GM12878 (cell line): Measurements from ENCODE around the gene SGPP2. TPM values are rescaled to one million over a fixed set of nuclear protein-coding genes. Genes with fewer than 3 reads are reported as not detected.

ENCODE experiments used
- ATAC-seq: fragments of 200-7000 bp; cut with Tn5 transposase; 3 replicates; pipeline ENCODE4 v1.9.1; 2020; ENCODE audit warnings: mild to moderate bottlenecking, moderate library complexity
- BruUV-seq: library from RNA; stranded (reverse); fragments of 400-500 nt; replicated peaks from 2 replicates; lab custom pipeline; 2021; lab: Mats Ljungman, UMichigan
- CTCF ChIA-PET: fragments of 300-600 bp; sonication (Branson Sonifier 250); formaldehyde crosslinking; extraction: SDS; loops from one replicate; lab custom pipeline; 2021; ENCODE audit warnings: inconsistent platforms; lab: Yijun Ruan, JAX
- POLR2A ChIA-PET: fragments of 350-600 bp; formaldehyde crosslinking; extraction: SDS; loops from one replicate; lab custom pipeline; 2021; ENCODE audit warnings: inconsistent platforms; lab: Charles Lee
- RAD21 ChIA-PET: fragments of 300-600 bp; sonication (Branson Sonifier 250); formaldehyde crosslinking; loops from one replicate; lab custom pipeline; 2023; ENCODE audit warnings: antibody characterized with exemption; ENCODE audit not compliant: unreplicated experiment; lab: Charles Lee
- SMC1A ChIA-PET: fragments of 300-600 bp; sonication (Branson Sonifier 250); formaldehyde crosslinking; loops from one replicate; lab custom pipeline; 2023; ENCODE audit not compliant: unreplicated experiment, uncharacterized antibody; lab: Charles Lee
- DNase-seq: peaks from one replicate; pipeline ENCODE4 v3.0.0-alpha.2; 2011; ENCODE audit warnings: low read depth, low spot score
- FAIRE-seq: peaks from 3 replicates; lab custom pipeline; 2011; peaks lifted over from hg19 to GRCh38; lab: Jason Lieb, UNC
- H2AFZ ChIP-seq: 2 replicates; pipeline ENCODE4 v1.6.0; 2011; ENCODE audit warnings: low read depth, low read length, control low read depth; ENCODE audit not compliant: control insufficient read depth
- H3K27ac ChIP-seq: 2 replicates; pipeline ENCODE4 v1.5.1; 2011; ENCODE audit warnings: control low read depth; ENCODE audit not compliant: control insufficient read depth, insufficient read depth
- H3K27me3 ChIP-seq, 2 experiments: replicated peaks in 1 of 2; 2 replicates each; pipeline versions ENCODE4 v1.6.0 to v1.6.1; 2011; ENCODE audit warnings: low read length in 1 of 2; ENCODE audit not compliant: control insufficient read depth in 2 of 2, insufficient read depth in 2 of 2
- H3K36me3 ChIP-seq, 2 experiments: 2 replicates each; pipeline ENCODE4 v1.5.1; 2011; ENCODE audit warnings: low read length in 1 of 2; ENCODE audit not compliant: control insufficient read depth in 2 of 2, insufficient read depth in 2 of 2
- H3K4me1 ChIP-seq: 2 replicates; pipeline ENCODE4 v1.6.1; 2011; ENCODE audit warnings: mild to moderate bottlenecking, low read length, moderate library complexity, mixed read lengths; ENCODE audit not compliant: control insufficient read depth, insufficient read depth
- H3K4me2 ChIP-seq: 2 replicates; pipeline ENCODE4 v1.6.0; 2011; ENCODE audit warnings: control low read depth; ENCODE audit not compliant: control insufficient read depth, insufficient read depth
- H3K4me3 ChIP-seq: fragments of 200-600 bp; sonication (generic); 2 replicates; pipeline ENCODE4 v1.5.1; 2016
- H3K79me2 ChIP-seq: 2 replicates; pipeline ENCODE4 v1.6.0; 2011; ENCODE audit warnings: low read length; ENCODE audit not compliant: control insufficient read depth, insufficient read depth
- H3K9ac ChIP-seq: 2 replicates; pipeline ENCODE4 v1.8.0; 2011; ENCODE audit warnings: low read length, control low read depth, mixed read lengths; ENCODE audit not compliant: control insufficient read depth, insufficient read depth
- H3K9me3 ChIP-seq: replicated peaks from 3 replicates; pipeline ENCODE4 v1.5.1; 2011; ENCODE audit warnings: mild to moderate bottlenecking, low read length; ENCODE audit not compliant: control insufficient read depth, insufficient read depth
- H4K20me1 ChIP-seq: 2 replicates; pipeline ENCODE4 v1.6.0; 2011; ENCODE audit not compliant: control insufficient read depth, insufficient read depth
- ESRRA ChIP-seq: IDR thresholded peaks from 2 replicates; pipeline ENCODE4 v1.6.1; 2012; ENCODE audit warnings: mild to moderate bottlenecking, low read length, improper control_type of control experiment
- KDM1A ChIP-seq: fragments of 200-600 bp; sonication (generic); IDR thresholded peaks from 2 replicates; pipeline ENCODE4 v1.6.1; 2016; ENCODE audit warnings: borderline replicate concordance
- NBN ChIP-seq: fragments of 450-650 bp; IDR thresholded peaks from 2 replicates; pipeline ENCODE4 v1.6.1; 2016
- NFYA ChIP-seq: IDR thresholded peaks from 2 replicates; pipeline ENCODE4 v1.6.1; 2011; ENCODE audit warnings: low read depth, mild to moderate bottlenecking, low read length, improper control_type of control experiment, borderline replicate concordance
- NRF1 ChIP-seq: conservative IDR thresholded peaks from 2 replicates; pipeline ENCODE4 v1.6.1; 2011; ENCODE audit warnings: mild to moderate bottlenecking, low read depth, low read length, improper control_type of control experiment
- POLR2AphosphoS2 ChIP-seq: IDR thresholded peaks from 2 replicates; pipeline ENCODE4 v1.6.1; 2011; ENCODE audit warnings: low read depth, mild to moderate bottlenecking, low read length, improper control_type of control experiment, moderate library complexity
- RAD21 ChIP-seq: IDR thresholded peaks from 2 replicates; pipeline ENCODE4 v1.6.1; 2011; ENCODE audit warnings: mild to moderate bottlenecking, low read depth, low read length, moderate library complexity; ENCODE audit not compliant: insufficient read depth
- RCOR1 ChIP-seq: conservative IDR thresholded peaks from 2 replicates; pipeline ENCODE4 v1.6.1; 2012; ENCODE audit warnings: low read depth, low read length, improper control_type of control experiment
- SMC3 ChIP-seq: IDR thresholded peaks from 2 replicates; pipeline ENCODE4 v1.6.1; 2011; ENCODE audit warnings: low read length, improper control_type of control experiment, borderline replicate concordance
- SP1 ChIP-seq: IDR thresholded peaks from one replicate; pipeline ENCODE4 v1.6.1; 2011; ENCODE audit warnings: low read depth, low read length
- TCF7 ChIP-seq: IDR thresholded peaks from 2 replicates; pipeline ENCODE4 v1.6.1; 2014; ENCODE audit warnings: antibody characterized with exemption, borderline replicate concordance
- ZBTB11 ChIP-seq: fragments of 450-650 bp; formaldehyde crosslinking; IDR thresholded peaks from 2 replicates; pipeline ENCODE4 v1.5.0; 2022; ENCODE audit warnings: mild to moderate bottlenecking, missing genetic modification characterization
- ZNF687 ChIP-seq: fragments of 450-650 bp; IDR thresholded peaks from 2 replicates; pipeline ENCODE4 v1.6.1; 2017; ENCODE audit warnings: mild to moderate bottlenecking, moderate library complexity
- in situ Hi-C: fragments of 300-500 bp; cut with MboI; formaldehyde crosslinking; loops from 9 replicates; pipeline ENCODE4 v1.14.3; 2018; ENCODE audit warnings: mixed read lengths
- intact Hi-C: fragments of 100-400 bp; cut with micrococcal nuclease; formaldehyde crosslinking; loops from one replicate; pipeline ENCODE4 v1.14.2; 2022; ENCODE audit not compliant: unreplicated experiment
- polyA plus RNA-seq, 11 experiments: library from polyadenylated mRNA; depleted of rRNA in 4 of 11; unstranded in 6 of 11; stranded (reverse) in 5 of 11; fragments of >200 nt; fragmentation: Nextera tagmentation in 4 of 11; fragmentation: Illumina TruSeq in 1 of 11; extraction: Ambion mirVana in 4 of 11; extraction: Trizol in 1 of 11; gene quantifications; 1 replicate in 1 of 11; 2 replicates in 10 of 11; pipeline versions ENCODE4 v1.2.1 to v1.2.3, GENCODE V29; 2011 to 2016; ENCODE audit warnings: inconsistent platforms in 2 of 11, missing spikeins in 2 of 11, low read depth in 1 of 11
- total RNA-seq, 4 experiments: library from RNA; depleted of rRNA in 3 of 4; stranded (reverse); fragments of >200 nt in 3 of 4; fragmentation: Illumina TruSeq in 1 of 4; extraction: Trizol in 1 of 4; gene quantifications; 2 replicates each; pipeline versions ENCODE4 v1.2.1 to v1.2.3, GENCODE V29; 2013 to 2021
- TF ChIP-seq, protein P1 (sequence below): fragments of 450-650 bp; IDR thresholded peaks from 2 replicates; pipeline ENCODE4 v1.6.1; 2017; ENCODE audit warnings: borderline replicate concordance

Gene SGPP2
- total and polyA plus RNA-seq, 10 of the 15 experiments (the other 5 are each of a cell fraction or from before 2014, with no cell fraction given), result 3.5 to 84.9 (median 13.1) TPM

- Histone ChIP-seq H4K20me1 (no peaks in the 10 kb centered on the region), H3K4me2 (no peak overlapping the region), H3K36me3 (peaks cover 3 to 10% of the 10 kb centered on the region in 2 experiments), H3K27me3 (no peaks in the 10 kb centered on the region), H3K4me1 (no peaks in the 10 kb centered on the region), H3K9ac (no peak overlapping the region), H3K9me3 (no peaks in the 10 kb centered on the region), H2AFZ (no peak overlapping the region), H3K4me3 (no peak overlapping the region), H3K79me2 (no peaks in the 10 kb centered on the region), H3K27ac (no peak overlapping the region)
- no peak for DNase-seq
- ChIA-PET RAD21 (interaction anchor here (0.7 to 1.7 kb wide), 2 partner anchors 21 to 265 kb away, joined by 3 to 6 read pairs; no protein-coding TSS in a partner anchor), CTCF (interaction anchor here (0.6 to 1.8 kb wide), 6 partner anchors 11 to 265 kb away, joined by 3 to 8 read pairs (median 4); no protein-coding TSS in a partner anchor), POLR2A (no interaction called here), SMC1A (interaction anchor here (1.1 to 2.2 kb wide), 3 partner anchors 16 to 265 kb away, joined by 3 to 12 read pairs (median 4); no protein-coding TSS in a partner anchor)
- BruUV-seq, result no TSS peak
- peak; percentile 61 for ATAC-seq
- in situ Hi-C loops, result no loop called here
- no peak for FAIRE-seq
- intact Hi-C loops, result no loop called here
- TF ChIP-seq, protein P1, sequence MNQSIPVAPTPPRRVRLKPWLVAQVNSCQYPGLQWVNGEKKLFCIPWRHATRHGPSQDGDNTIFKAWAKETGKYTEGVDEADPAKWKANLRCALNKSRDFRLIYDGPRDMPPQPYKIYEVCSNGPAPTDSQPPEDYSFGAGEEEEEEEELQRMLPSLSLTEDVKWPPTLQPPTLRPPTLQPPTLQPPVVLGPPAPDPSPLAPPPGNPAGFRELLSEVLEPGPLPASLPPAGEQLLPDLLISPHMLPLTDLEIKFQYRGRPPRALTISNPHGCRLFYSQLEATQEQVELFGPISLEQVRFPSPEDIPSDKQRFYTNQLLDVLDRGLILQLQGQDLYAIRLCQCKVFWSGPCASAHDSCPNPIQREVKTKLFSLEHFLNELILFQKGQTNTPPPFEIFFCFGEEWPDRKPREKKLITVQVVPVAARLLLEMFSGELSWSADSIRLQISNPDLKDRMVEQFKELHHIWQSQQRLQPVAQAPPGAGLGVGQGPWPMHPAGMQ, result no peak
- TF ChIP-seq KDM1A (no peak), NBN (no peak), ESRRA (no peak), SP1 (no peak), RAD21 (peak; percentile 20; the same call in 1 of the 2 replicates), NFYA (no peak), ZNF687 (no peak), SMC3 (peak; percentile 22; the same call in 1 of the 2 replicates), POLR2AphosphoS2 (no peak), NRF1 (no peak), ZBTB11 (CRISPR knock-in tag) (no peak), TCF7 (no peak), RCOR1 (no peak)
These were observed 158.6 kb downstream of the SGPP2 start for GRCh38 chr2:222582928-222583327.
